GM18511 (cell line): ENCODE measurements around the gene RAP1GAP2.
"Not testable (repeated sequence)": the region's sequence is repeated elsewhere in the genome, so short reads cannot be mapped to it uniquely, and the experiment has no call there.

Source experiments
- ATAC-seq: cut with Tn5 transposase; IDR thresholded peaks from one replicate; pipeline ENCODE4 v1.9.1; 2021; ENCODE audit warnings: mild to moderate bottlenecking, moderate library complexity; ENCODE audit not compliant: unreplicated experiment

RAP1GAP2 gene

DNA sequence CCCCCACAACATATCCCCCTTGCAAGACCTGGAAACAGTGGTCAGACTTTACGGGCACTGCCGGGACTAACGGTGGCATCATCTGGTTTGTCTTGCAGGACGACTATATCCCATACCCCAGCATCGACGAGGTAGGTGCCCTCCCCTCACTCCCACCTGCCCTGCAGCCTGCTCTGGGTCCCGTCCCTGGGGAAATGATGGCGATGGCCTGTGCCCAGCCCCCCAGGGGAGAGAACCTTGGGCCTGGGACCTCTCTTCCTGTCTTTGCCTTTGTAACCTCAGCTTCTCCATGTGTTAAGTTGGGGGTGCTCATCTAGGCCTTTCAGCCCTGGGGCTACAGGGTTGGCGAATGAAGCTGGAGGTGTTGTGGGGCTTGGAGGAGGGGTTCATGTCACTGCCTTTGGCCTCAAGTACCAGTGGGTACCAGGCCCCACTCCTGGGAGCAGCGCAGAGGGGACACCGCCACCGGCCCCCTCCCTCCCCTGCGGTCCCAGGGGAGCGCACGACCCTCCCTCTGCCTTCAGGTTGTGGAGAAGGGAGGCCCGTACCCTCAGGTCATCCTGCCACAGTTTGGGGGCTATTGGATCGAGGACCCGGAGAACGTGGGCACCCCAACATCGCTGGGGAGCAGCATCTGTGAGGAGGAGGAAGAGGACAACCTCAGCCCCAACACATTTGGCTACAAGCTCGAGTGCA lies 167.2 kb downstream of the RAP1GAP2 start:
- no peak for ATAC-seq

DNA sequence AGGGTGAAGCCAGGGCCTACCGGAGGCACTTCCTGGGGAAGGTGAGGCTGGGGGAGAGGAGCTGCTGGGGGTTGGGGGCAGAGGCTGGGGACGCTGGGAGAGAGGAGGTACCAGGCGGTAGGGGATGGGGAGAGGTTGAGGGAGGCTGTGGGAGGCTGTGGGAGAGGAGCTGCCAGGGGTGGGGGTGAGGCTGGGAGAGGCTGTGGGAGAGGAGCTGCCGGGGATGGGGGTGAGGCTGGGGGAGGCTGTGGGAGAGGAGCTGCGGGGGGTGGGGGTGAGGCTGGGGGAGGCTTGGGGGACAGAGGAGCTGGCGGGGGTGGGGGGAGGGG lies 167.8 kb downstream of the RAP1GAP2 start:
- no peak for ATAC-seq

DNA sequence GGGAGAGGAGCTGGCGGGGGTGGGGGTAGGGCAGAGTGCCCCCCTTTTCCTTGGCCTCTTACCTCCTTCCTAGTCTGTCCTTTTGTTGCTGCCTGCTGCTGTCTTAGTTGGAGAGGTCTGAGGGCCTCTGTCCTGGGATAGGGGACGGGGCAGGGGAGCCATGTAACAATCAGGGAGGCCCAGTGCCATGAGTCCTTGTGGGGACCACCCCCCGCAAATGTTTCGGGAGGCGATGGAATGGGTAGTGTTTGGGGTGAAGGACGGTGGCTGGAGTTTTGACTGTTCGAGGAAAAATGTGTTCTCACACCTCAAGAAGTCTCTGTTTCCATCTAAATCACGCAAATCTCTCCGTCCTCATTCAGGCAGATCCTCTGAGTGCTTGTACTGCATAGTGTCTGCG lies 168.1 kb downstream of the RAP1GAP2 start:
- no peak for ATAC-seq

DNA sequence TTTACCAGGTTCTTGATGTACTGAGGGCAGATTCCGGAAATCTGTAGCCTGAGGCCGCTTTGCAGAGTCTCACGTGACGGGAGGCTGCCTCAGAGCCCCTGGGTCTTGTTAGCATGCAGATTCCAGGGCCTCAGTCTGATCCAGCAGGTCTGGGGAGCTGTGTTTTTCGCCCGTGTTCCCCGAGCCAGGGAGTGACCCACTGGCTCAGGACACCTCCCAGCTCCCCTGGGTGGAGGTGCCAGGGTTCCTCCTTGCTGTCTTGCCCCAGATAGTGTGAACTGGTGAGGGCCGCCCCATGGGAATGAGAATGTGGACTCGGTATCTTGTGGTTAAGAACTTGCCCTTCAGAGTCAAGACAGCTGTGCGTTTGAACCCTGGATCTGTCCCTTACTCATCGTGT lies 168.6 kb downstream of the RAP1GAP2 start:
- no peak for ATAC-seq

DNA sequence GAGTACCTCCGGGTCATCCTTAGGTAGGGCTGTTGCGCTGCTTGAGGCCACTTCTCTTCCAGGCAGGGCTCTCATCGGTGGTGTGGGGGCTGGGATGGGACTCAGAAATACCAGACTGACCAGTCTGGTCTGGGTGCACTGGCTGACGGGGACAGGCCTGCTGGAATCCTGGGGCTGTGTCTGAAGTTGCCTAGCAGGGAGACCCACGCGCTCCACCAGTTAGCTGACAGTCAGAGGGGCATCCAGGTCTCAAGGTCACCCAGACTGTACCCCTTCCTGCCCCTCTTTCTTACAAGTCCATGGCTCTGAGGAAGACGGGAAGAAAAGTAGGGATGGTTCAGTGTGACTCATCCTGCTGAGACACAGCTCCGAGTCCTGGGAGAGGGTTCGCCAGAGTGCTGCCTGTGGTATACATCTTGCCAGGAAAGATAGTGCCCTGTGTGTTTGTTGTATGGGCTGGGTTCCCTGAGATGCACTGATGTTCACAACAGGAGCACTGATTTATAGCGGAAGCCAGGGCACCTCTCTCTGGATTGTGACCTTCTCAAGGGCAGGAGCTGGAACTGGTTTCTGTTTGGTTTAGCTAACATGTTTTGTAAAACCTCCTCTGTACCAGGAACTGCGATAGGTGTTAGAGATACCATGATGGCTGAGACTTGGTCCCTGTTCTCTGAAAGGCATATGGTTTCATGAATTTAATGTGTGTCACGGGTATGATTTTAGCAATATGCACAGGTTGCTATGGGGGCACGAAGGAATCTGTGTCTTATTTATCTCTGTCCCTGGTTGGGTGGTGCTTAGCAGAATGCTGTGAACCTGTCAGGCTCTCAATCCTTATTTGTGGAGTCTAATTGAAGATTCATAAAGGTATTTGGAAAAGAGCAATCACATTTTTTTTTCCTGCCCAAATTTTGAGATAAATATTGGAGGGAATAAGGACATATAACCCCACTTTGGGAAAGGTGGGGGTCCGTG lies 169.7 kb downstream of the RAP1GAP2 start:
- ATAC-seq: no peak

DNA sequence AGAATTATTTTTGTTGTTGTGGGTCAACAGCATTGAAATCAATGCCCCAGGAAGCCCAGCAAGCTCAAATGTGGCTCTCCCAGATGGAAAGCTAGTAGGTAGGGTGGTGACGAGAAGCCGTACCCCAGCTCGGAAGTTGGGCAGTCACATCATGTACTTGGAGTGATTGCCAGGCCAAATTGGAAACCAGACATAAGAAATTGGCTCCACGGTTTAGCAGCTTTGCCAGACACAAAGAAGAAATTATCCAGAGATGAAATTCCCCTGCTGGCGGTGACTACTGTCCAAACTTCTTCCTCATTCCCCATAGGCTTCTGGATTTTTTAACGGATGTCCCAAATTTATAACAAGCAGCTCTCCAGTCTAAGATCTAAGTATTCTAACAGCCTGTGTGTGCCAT lies 171.3 kb downstream of the RAP1GAP2 start:
- ATAC-seq: no peak

DNA sequence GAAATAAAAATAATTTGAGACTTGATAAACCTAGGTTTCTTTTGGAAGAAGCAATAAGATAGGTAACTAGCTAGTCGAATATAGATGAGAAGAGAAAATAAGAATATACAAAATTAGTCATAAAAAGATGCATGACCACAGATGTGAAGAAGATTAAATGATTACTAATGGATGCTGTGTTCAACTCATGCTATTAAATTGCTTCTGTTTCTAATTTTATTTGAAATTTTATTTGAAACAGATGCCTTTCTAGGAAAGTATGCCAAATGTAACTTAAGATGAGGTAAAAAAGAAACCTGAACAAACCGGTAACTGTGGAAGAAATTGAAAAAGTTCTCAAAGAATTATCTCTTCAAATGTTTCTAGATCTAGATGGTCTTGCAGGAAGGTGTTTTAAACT lies 175.6 kb downstream of the RAP1GAP2 start:
- no peak for ATAC-seq

DNA sequence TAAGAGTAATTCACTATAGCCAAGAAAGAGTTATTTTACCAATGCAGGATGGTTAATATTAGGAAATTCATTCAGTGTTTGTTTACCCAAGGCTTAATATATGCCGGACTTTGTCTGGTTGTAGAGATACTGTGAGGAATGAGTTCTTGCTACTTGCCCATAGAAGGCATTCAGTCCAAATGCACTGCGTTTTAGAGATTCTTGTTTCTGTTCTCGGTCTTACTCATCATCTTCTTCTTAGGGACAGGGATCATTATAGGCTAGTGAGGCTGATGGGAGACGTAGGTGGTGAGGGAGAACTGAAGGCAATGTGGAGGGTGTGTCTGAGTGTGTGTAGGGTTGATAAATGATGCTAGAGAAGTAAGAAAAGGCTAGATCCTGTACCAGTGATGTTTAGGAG lies 176.5 kb downstream of the RAP1GAP2 start:
- ATAC-seq: no peak

DNA sequence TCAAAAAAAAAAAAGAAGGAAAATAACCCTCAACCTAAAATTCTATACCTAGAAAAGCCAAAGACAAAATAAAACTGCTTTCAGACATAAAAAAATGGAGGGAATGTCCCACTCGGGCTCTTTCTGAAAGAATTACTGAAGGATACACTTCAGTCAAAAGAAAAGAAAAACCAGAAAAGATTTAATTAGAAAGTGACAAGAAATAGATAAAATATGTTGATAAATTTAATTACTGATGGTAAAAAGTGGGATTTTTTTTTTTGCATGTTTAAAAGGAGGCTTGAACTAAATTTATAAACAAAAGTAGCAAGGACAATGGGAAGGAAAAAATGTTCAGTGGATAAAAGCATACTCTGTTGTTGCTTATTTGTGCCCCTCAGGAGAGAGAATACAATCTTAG lies 178.1 kb downstream of the RAP1GAP2 start:
- no peak for ATAC-seq

DNA sequence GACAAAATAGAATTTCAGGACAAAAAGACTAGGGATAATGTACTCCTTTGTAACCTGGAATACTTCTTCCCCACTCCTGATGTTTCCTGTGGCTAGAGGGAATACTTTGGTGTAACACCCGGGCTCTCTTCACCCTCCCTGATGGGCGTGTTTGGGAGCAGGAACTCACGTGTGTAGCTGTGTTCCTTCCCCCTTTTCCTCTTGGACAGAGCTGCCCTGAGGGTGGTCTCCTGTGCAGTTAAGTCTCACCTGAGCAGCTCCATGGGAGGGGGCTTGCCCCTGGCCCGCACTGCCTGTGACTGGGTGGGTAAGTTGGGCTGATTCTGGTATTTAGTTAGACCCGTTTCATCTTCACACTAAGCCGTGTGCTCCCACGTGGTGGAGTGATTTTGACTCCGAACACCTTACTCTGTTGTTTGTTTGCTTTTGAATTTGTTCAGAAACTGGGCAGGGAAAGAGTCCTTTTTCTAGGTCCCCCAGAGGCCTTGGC lies 179.3 kb downstream of the RAP1GAP2 start:
- ATAC-seq: no peak

DNA sequence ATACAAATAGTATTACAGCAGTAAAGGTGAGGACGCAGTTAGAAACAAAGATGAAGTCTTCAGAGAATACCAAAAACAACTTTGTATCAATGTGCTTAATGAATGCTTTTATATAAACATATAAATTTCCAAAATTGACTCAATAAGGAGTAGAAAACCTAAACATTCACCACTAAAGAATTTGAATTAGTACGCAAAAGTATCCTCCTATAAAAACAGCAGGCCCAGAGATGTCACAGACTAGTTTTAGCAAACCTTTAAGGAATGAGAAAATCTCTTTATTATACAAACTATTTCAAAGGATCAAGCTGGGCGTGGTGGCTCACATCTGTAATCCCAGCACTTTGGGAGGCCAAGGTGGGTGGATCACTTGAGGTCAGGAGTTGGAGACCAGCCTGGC lies 180.9 kb downstream of the RAP1GAP2 start:
- ATAC-seq: no peak

DNA sequence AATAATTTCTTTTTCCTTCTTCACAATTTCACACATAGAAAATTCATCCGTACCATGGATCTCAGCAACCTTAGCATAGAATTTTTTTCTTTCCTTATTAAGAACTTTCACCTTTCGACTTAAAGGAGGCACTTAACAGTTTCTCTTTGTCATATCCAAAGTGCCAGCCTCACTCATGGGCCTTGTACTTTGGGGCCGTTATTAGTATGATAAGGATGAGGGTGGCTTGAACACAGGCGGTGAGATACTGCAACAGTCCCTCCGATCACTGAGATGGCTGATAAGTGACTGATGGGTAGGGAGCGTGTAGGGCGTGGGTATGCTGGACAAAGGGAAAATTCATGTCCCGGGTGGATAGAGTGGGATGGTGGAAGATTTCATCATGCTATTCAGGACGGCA lies 181.9 kb downstream of the RAP1GAP2 start:
- ATAC-seq: no peak

DNA sequence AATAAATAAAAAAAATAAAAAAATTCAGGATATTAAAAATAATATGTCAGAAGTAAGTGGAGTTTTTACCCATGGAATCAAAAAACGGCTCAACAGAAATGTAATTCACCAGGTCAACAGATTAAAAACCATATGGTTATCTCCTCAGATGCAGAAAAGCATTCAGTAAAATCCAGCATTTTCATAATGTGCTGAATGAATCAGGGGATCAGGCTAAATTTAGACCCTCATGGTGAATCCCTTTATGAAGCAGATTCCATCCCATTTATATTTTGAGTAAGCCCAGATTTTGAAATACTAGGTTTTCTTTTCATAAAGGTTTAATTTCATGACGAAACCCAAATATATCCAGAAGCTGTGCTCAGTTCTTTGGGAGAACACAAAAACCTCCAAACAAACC lies 182.8 kb downstream of the RAP1GAP2 start:
- no peak for ATAC-seq

DNA sequence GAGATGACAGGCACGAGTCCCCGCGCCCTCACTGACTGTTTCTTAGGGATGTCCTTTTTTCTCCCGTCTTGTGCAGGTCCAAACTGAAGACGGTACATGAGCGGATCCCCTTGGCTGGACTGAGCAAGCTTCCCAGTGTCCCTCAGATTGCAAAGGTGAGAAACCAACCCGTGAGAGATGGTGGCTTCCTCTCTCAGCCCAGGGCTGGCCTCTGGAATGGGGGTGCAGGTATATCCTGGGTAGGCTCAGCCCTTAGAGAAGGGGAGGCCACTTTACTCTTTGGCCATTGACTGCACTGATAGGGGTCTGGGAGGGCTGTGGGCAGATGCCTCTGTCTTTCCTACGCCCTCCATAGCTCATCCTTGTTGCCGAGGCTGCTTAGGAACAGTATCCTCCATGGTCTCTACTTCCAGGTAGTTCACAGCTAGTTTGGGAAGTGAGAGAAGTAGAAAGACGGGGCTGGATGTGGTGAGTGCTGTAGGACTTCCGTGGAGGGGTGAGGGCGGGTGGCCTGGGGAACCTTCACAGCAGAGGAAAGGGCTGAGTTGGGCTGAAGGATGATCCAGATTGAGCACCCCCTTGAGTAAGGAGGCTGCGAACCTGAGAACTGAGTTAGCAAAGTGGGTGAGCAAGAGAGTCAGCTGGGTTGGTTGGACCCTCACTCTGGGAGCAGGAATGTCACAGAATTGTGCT lies 184.1 kb downstream of the RAP1GAP2 start:
- no peak for ATAC-seq

DNA sequence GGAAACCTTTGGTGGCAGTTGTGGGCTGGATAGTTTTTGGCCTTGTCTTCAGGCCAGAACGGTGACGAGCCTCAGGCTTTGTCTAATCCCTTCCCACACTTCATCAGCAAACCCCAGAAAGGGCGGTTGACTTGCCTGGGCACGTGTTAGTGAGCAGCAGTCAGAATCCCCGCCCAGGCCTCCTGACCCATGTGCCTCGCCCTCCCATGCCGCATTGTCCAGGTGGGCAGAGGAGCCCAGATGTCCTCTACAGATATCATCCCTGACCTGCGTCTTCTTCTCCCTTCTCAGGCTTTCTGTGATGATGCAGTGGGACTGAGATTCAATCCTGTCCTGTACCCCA lies 184.6 kb downstream of the RAP1GAP2 start:
- ATAC-seq: no peak

DNA sequence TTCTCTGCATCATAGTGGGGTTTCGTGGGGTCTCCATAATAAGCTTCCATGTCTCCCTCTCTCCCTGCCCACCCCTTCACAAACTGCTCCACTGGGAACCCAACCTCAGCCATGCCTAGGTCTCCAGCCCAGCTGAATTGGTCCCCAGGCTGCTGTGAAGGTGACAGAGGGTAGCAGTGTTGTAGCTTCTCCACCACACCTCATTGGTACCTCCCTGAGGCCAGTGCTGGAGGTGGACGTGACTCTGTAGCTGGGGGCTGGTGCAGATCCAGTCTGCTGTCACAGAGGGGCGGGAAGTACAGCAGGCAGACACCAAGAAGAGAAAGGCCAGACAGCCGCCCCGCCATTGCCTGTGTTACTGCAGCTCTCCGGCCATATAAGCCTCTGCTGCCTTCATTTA lies 185.1 kb downstream of the RAP1GAP2 start:
- no peak for ATAC-seq

DNA sequence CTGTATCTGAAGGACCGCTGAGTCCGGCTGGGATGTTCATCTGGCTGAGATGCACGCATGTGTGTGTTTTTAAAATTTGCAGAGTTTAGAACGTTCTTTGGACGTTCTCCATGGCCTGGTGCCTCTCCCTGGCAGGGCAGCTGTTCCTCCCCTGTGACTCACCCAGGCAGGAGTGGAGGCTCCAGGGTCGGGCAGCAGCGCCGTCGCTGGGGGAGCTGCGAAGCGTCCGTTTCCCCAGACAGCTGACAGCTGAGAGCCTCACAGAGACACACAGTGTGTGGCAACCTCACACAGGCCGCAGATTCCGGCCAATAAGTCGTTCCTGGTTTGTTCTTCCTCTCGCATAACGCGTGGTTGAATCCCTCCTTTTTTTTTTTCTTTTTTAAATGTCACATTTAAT lies 186.6 kb downstream of the RAP1GAP2 start:
- ATAC-seq: no peak

DNA sequence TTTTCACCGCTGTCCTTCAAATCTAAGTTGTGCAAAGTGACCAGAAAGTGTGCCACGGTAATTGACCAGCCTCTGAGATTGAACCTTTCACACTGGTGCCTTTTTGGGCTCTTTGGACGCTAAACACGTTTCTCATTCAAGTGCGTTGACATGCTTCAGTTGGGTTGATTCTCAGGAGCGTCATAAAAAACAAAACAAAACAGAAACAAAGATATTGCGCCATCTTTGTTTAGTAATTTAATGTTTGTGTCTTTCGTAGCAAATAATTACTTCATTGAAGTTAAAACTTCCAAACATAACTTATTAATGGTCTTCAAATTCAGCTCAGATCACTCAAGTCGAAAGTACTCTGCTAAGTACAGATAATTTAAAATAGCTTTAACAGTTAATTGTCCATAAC lies 187.0 kb downstream of the RAP1GAP2 start:
- no peak for ATAC-seq

DNA sequence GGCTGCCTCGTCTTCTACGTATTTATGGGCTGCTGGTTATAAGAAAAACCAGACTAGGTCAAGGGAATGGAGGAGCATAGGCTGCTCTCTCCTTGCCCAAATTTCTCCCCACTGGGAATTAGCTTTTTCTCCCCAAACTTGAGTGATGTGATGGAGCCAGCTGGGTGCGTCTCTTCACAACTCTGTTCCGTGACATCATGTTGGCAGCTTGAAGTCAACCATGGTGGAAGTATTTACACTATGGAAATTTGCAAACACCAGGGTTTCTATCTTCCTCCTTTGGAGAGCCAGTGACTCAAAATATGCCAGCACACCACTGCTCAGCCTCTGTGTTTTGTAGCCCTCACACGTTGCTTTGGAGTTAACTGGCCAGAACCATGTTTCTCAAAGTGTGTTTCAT lies 189.1 kb downstream of the RAP1GAP2 start:
- no peak for ATAC-seq

DNA sequence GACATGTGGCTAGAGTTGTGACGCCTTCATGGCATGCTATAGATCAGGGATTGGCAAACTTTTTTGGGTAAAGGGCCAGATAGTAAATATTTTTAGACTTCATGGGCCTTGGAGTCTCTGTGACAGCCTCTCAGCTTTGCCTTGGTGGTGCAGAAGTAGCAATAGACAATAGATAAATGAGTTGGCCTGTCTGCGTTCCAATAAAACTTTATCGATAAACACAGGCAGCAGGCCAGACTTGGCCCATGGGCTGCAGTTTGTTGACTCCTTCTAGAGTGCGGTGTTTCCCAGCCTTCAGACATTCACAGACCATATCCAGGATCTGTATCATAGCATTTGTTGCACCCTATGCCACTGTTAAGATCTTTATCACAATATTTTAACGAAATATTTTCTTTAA lies 190.7 kb downstream of the RAP1GAP2 start:
- no peak for ATAC-seq

DNA sequence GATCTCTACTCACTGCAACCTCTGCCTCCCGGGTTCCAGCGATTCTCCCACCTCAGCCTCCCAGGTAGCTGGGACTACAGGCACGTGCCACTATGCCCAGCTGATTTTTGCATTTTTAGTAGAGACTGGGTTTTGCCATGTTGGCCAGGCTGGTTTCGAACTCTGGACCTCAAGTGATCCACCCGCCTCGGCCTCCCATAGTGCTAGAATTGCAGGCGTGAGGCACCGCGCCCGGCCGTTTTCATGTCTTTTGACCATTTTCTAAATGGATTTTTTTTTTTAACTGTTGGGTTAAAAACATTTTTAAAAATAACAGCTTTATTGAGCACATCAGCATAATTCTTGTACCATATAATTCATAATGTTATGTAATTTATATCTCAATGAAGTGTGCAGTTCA lies 193.2 kb downstream of the RAP1GAP2 start:
- ATAC-seq: not testable (repeated sequence)

DNA sequence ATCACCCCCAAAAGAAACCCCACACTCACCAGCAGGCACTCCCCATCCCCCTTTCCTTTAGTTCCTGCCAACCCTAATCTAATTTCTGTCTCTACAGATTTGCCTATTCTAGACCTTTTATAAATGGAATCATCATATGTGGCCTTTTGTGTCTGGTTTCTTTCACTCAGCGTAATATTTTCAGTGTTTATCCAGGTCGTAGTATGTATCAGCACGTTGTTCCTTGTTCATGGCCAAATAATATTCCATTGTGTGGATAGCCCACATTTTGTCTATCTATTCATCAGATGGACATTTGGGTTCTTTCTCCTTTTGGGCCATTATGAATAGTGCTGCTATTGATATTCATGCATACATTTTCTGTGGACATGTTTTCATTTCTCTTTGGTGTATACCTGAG lies 193.6 kb downstream of the RAP1GAP2 start:
- no peak for ATAC-seq
